ENCODE measurements around the gene MACF1. TPM values are rescaled to one million over a fixed set of nuclear protein-coding genes. Genes with fewer than 3 reads are reported as not detected.
A peak's percentile ranks its signal among the peaks of the same experiment; 100 is the strongest.

The MACF1 gene
- total RNA-seq, 1 experiment from 2014 or later = 104 TPM

DNA sequence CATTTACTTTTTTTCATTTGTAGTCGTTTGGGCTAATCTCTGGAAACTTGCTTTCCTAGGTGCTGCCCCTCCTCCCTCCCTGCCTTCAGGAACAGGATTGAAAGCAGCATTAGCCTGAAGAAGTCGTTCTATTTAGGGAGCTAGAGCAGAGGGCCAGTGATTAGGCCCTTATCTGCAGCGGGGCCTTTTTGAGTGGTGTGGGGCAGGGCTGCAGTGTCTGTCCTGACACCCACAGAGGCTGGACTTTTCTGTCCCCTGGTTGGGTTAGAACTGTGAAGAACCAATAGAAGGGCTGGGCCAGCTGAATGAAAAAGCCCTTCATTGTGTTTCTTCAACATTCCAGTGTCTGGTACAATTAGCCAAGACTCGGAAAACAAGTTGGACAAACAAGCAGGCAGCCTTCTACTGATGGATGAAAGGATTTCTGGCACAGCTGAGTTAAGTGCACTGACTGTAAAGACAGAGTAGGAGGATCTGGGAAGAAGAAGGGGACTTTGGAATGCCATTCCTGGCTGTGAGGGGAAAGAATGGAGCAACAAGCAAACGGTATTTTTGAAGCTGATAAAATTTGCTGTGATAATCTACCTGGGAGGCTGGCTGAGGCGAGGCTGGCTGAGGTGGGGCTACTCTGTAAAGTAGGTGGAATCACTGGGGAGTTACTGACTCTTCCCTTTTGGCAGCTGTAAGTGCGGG is 9.7 kb downstream of the MACF1 start:
- Mint-ChIP-seq H3K9me3 (ENCODE audit: unreplicated experiment) (no peaks in the 10 kb centered on the region), H3K27me3 (ENCODE audit: insufficient read depth, unreplicated experiment) (no peaks in the 10 kb centered on the region), H3K4me3 (ENCODE audit: unreplicated experiment) (peak overlapping the region; percentile 61), H3K36me3 (ENCODE audit: insufficient read depth, unreplicated experiment) (no peaks in the 10 kb centered on the region), H3K4me1 (ENCODE audit: low read depth, unreplicated experiment) (peaks cover 23% of the 10 kb centered on the region), H3K27ac (ENCODE audit: unreplicated experiment) (peak overlapping the region; percentile 83)
- BruUV-seq (replicated peaks) = no TSS peak
- Histone ChIP-seq H3K4me1 (peaks cover 47% of the 10 kb centered on the region), H3K9me3 (no peaks in the 10 kb centered on the region), H3K36me3 (ENCODE audit: control insufficient read depth, insufficient read depth, low read length) (no peaks in the 10 kb centered on the region), H3K27me3 (replicated peaks; ENCODE audit: control insufficient read depth, insufficient read depth, low read length) (no peaks in the 10 kb centered on the region), H3K4me3 (ENCODE audit: low read depth, low read length) (no peak overlapping the region)
- intact Hi-C loops (cut with micrococcal nuclease; ENCODE audit: unreplicated experiment) = loop anchor here (1.0 to 5.0 kb wide), 2 partner anchors 44 to 187 kb away; partner anchors contain the start of gene NDUFS5
- no peak for TF ChIP-seq CTCF (IDR thresholded peaks at IDR 0.05; ENCODE audit: insufficient read depth in 1 of 2, low read depth in 1 of 2, low read length in 1 of 2, severe bottlenecking in 1 of 2, unreplicated experiment in 1 of 2)
- peak; percentile 84 to 89 for DNase-seq
- CTCF ChIA-PET = interaction anchor here (0.6 to 2.7 kb wide), 10 partner anchors 9 to 178 kb away, joined by 3 to 38 read pairs (median 4); partner anchors contain the start of gene MACF1
- POLR2A ChIA-PET = interaction anchor here (0.6 to 1.3 kb wide), 4 partner anchors 22 to 99 kb away, joined by 3 to 5 read pairs (median 4); no protein-coding TSS in a partner anchor

DNA sequence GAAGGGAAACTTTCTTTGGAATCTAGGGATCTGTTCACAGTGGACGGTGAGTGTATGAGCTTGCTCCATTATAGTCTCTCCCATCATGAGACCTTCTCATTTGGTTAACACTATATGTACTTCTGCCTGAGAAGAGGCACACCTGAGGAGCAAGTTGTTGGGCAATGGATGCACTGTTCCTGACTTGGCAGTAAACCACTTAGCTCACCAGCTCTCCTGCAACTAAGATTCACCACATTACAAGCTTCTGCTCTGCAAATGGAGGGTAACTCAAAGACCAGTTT is 10.2 kb downstream of the MACF1 start:
- Mint-ChIP-seq H3K36me3 (ENCODE audit: insufficient read depth, unreplicated experiment) (no peaks in the 10 kb centered on the region), H3K4me1 (ENCODE audit: low read depth, unreplicated experiment) (peaks cover 23% of the 10 kb centered on the region), H3K9me3 (ENCODE audit: unreplicated experiment) (no peaks in the 10 kb centered on the region), H3K27ac (ENCODE audit: unreplicated experiment) (peak overlapping the region; percentile 83), H3K27me3 (ENCODE audit: insufficient read depth, unreplicated experiment) (no peaks in the 10 kb centered on the region), H3K4me3 (ENCODE audit: unreplicated experiment) (peak overlapping the region; percentile 61)
- Histone ChIP-seq H3K9me3 (no peaks in the 10 kb centered on the region), H3K36me3 (ENCODE audit: control insufficient read depth, insufficient read depth, low read length) (no peaks in the 10 kb centered on the region), H3K4me1 (peaks cover 52% of the 10 kb centered on the region), H3K4me3 (ENCODE audit: low read depth, low read length) (no peak overlapping the region), H3K27me3 (replicated peaks; ENCODE audit: control insufficient read depth, insufficient read depth, low read length) (no peaks in the 10 kb centered on the region)
- intact Hi-C loops (cut with micrococcal nuclease; ENCODE audit: unreplicated experiment) = loop anchor here (1.0 to 5.0 kb wide), 2 partner anchors 44 to 187 kb away; partner anchors contain the start of gene NDUFS5
- no peak for DNase-seq
- no peak for TF ChIP-seq CTCF (IDR thresholded peaks at IDR 0.05; ENCODE audit: insufficient read depth in 1 of 2, low read depth in 1 of 2, low read length in 1 of 2, severe bottlenecking in 1 of 2, unreplicated experiment in 1 of 2)
- ChIA-PET POLR2A (interaction anchor here (0.6 to 1.3 kb wide), 3 partner anchors 22 to 100 kb away, joined by 3 to 5 read pairs (median 4); no protein-coding TSS in a partner anchor), CTCF (interaction anchor here (0.9 to 2.7 kb wide), 6 partner anchors 23 to 173 kb away, joined by 3 to 38 read pairs (median 4); no protein-coding TSS in a partner anchor)
- no TSS peak for BruUV-seq (replicated peaks)

- Histone ChIP-seq H3K9me3 (no peaks in the 10 kb centered on the region), H3K27me3 (replicated peaks; ENCODE audit: control insufficient read depth, insufficient read depth, low read length) (no peaks in the 10 kb centered on the region), H3K4me1 (peaks cover 58% of the 10 kb centered on the region), H3K4me3 (ENCODE audit: low read depth, low read length) (peak overlapping the region; percentile 19), H3K36me3 (ENCODE audit: control insufficient read depth, insufficient read depth, low read length) (no peaks in the 10 kb centered on the region)
- H3K27ac Mint-ChIP-seq (ENCODE audit: unreplicated experiment) = peak overlapping the region; percentile 83
- no peaks in the 10 kb centered on the region for H3K27me3 Mint-ChIP-seq (ENCODE audit: insufficient read depth, unreplicated experiment)
- no peaks in the 10 kb centered on the region for H3K9me3 Mint-ChIP-seq (ENCODE audit: unreplicated experiment)
- peaks cover 23% of the 10 kb centered on the region for H3K4me1 Mint-ChIP-seq (ENCODE audit: low read depth, unreplicated experiment)
- intact Hi-C loops (cut with micrococcal nuclease; ENCODE audit: unreplicated experiment) = loop anchor here (1.0 to 5.0 kb wide), 2 partner anchors 43 to 188 kb away; partner anchors contain the start of gene NDUFS5
- no peak for TF ChIP-seq CTCF (IDR thresholded peaks at IDR 0.05; ENCODE audit: insufficient read depth in 1 of 2, low read depth in 1 of 2, low read length in 1 of 2, severe bottlenecking in 1 of 2, unreplicated experiment in 1 of 2)
- BruUV-seq (replicated peaks) = TSS peak; percentile 48
- peak overlapping the region; percentile 61 for H3K4me3 Mint-ChIP-seq (ENCODE audit: unreplicated experiment)
- CTCF ChIA-PET = interaction anchor here (0.9 to 2.7 kb wide), 4 partner anchors 23 to 61 kb away, joined by 3 to 38 read pairs (median 4); no protein-coding TSS in a partner anchor
- peak in 1 of 2 experiments; percentile 41 for DNase-seq
- no peaks in the 10 kb centered on the region for H3K36me3 Mint-ChIP-seq (ENCODE audit: insufficient read depth, unreplicated experiment)
- POLR2A ChIA-PET = interaction anchor here (0.6 to 0.9 kb wide), 2 partner anchors 57 to 100 kb away, joined by 4 to 5 read pairs; no protein-coding TSS in a partner anchor
Measured at GRCh38 chr1:39214998-39215873, 10.7 kb downstream of the MACF1 start.

Data from Caco-2 (cell line).